ENCODE measurements around the gene CBX2.
A peak's percentile ranks its signal among the peaks of the same experiment; 100 is the strongest.
"Not testable (repeated sequence)": the region's sequence is repeated elsewhere in the genome, so short reads cannot be mapped to it uniquely, and the experiment has no call there.

Gene CBX2

GRCh38 chr17:79743614-79744013 is 34.3 kb upstream of the CBX2 start:
- DNase-seq = no peak

GRCh38 chr17:79745641-79746105 is 32.3 kb upstream of the CBX2 start:
- DNase-seq = no peak

DNA sequence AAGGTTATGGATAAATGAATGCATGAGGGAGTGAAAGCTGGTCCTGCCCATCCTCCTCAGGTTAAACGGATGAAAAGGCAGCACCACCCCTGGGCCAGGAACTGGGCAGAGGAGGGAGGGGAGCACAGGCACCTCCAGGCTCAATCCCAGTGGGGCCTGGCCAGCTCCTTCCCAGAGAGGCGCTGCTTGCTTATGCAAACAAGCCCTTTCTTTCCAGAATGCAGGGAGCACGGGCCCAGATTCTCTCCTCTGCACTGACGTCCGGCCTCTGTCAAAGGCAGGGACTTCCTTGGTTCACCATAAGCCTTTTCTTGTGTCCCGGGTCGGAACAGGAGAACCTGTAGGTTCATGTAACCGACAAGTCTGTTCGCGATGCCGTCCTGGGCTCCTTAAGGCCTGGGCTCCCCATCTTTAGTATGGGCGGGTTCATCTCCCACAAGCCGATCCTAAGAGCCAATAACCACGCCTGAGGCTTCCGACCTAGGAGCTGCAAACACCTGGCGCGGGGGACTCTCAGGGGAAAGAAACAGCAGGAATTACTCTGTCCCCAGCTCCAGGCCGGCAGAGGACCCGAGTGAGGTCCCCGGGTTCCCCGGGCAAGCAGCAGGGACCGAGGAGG is 30.9 kb upstream of the CBX2 start:
- no peak for DNase-seq

- peak; percentile 37 for DNase-seq
These were observed 30.2 kb upstream of the CBX2 start for GRCh38 chr17:79747508-79748294.

DNA sequence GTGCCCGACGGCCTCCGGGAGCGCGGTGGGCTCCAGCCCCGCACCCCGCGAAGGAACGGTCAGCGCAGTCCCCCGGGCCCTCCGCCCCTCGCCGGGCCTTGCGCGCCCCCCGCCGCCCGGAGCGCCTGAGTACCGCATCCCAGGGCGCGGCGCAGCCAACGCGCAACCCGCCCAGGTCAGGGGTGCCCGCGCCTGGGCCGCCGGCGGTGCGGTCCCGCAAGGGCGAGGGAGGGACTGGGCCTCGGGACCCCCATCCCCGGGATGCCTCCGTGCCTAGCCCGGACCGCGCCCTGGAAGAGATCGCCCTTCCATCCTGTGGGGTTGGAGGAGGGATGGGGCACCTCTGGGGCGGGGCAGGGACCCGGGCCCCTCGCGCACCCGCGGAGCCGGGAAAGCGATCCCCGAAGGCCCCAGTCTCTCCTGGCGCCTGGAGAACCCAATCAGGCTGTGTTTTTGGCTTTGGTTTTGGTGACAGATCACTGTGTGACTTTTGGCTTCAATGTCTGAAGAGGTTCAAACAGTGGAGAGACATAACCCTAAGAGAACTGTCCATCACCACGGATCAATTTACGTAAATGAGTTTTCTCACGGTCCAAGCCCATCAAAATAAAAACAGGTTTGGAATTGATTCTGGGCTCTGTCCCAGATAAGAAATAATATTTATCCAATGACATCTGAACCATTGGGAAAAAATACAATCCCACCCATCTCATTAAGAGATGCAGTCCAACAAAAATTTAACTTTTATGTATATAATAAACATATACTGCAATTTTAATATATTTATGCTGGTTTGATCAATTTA is 29.5 kb upstream of the CBX2 start:
- DNase-seq = no peak

- DNase-seq = no peak
These were observed 28.7 kb upstream of the CBX2 start for GRCh38 chr17:79749156-79749815.

- no peak for DNase-seq
These were observed 28.0 kb upstream of the CBX2 start for GRCh38 chr17:79749958-79750357.

DNA sequence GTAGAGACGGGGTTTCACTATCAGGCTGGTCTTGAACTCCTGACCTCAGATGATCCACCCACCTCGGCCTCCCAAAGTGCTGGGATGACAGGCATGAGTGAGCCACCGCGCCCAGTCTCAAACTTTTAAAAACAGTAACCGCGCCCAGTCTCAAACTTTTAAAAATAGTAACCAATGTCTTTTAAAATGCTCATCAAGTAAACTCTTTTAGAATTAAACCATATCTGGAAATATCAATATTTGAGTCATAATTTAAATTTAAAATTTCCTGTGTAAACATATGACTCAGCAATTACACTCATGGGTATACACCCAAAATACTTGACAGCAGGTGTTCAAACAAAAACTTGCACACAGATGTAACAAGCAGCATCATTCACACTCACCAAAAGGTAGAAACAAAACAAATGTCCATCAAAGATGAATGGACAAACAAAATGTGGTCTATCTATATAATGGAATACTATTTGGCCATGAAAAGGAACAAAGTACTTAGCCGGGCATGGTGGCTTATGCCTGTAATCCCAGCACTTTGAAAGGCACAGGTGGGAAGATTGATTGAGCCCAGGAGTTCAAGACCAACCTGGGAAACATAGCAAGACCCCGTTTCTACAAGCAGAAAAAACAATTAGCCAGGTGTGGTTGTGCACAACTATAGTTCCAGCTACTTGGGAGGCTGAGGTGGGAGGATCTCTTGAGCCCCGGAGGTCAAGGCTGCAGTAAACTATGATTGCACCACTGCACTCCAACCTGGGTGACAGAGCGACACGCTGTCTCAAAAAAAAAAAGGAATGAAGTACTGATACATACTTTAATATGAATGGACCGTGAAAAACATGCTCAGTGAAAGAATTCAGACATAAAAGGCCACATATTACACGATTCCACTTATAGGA is 27.1 kb upstream of the CBX2 start:
- no peak for DNase-seq

DNA sequence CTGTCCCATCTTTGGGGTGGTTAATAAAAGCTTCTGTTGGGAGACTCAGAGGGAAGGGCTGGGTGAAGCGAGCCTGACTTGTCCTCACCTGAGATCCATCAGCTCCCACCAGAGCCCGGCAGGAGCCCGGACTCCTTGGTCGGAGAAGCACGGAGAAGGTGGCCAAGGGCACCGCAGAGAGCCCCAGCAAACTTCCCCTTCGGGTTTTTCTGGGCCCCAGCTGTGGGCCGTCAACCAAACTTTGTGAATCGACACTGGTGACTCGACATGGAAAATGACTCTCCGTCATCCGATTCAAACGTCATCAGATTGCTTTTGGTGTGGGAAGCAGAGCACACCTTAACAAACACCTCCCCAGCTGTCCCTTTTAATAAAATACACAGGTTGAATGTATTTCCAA is 25.8 kb upstream of the CBX2 start:
- no peak for DNase-seq

DNA sequence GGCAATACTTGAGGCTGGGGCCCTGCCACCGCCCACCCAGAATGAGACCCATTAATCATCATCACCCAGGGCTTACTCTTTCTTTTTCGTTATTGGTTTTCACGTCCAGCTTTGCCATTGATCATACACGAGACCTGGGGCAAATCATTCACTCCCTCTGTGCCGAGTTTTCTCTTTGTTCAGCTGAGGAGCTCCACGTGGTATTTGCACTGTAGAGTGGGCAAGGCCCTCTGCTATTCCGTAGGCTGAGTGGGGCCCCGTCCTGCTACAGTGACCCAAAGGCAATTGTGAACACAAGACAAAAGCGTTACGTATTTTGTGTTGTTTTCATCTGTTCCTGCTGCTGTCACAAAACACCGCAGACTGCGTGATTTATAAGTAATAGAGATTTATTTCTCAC is 23.6 kb upstream of the CBX2 start:
- no peak for DNase-seq

DNA sequence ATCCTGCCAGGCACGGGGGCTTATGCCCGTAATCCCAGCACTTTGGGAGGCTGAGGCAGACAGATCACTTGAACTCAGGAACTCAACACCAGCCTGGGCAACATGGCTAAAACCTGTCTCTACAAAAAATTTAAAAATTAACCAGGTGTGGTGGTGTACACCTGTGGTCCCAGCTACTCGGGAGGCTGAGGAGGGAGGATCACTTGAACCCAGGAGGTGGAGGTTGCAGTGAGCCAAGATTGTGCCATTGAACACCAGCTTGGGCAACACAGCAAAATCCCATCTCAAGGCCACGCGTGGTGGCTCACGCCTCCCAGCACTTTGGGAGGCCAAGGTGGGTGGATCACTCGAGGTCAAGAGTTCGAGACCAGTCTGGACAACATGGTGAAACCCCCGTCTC is 23.0 kb upstream of the CBX2 start:
- not testable (repeated sequence) for DNase-seq

DNA sequence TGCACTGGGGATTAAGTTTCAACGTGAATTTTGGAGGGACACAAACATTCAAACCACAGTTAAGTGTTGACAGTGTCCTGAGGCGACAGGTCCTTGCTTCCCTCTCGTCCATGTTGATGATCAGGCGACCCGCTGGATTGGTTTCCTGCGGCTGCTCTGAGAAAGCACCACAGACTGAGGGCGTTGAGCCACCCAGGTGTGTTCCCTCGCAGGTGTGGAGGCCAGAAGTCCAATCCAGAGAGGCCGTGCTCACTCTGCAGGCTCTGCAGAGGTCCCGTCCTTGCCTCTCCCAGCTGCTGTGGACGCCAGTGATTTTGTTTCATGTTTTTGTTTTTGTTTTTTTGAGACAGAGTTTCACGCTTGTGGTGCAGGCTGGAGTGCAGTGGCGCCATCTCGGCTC is 22.4 kb upstream of the CBX2 start:
- no peak for DNase-seq

DNA sequence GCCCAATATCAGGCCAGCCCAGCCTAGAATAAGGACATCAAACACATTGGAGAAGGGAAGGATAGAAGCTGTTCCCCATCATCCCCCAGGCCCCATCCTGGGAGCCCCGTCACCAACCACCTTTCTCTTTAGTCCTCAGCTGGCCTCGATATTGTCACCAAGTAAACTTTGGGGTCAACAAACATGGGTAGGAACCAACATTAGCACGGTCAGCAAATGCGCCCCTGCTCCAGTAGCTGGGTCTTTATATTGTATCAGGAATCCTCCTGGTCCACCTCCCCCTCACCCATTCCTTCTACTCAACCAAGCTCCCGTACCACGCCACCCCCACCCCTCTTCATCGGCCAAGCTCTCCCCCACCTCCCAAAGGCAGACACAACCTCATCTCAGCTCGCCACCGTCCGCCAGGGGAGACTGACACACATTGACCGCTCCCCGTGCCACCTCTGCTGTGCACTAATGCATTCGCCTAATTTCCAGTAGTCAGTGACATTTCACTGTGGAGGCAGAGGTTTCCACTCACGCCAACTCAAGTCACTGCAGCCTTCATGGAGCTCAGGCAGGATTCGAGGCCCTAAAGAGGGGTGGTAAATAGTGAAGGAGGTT is 20.7 kb upstream of the CBX2 start:
- DNase-seq = no peak

DNA sequence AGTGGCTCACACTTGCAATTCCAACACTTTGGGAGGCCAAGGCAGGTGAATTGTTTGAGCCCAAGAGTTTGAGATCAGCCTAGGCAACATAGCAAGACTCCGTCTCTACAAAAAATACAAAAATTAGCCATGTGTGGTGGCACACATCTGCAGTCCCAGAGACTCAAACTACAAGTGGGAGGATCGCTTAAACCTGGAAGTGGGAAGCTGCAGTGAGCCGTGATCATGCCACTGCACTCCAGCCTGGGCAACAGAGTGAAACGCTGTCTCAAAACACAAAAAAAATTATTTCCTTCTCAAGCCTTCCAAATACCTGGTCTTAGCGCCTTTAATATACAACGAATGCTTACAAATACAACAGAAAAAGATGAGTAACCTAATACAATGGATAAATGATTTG is 19.7 kb upstream of the CBX2 start:
- no peak for DNase-seq

- no peak for DNase-seq
These were observed 17.6 kb upstream of the CBX2 start for GRCh38 chr17:79760197-79760906.

GRCh38 chr17:79761894-79762589 is 15.9 kb upstream of the CBX2 start:
- DNase-seq = no peak

GRCh38 chr17:79765708-79766107 is 12.2 kb upstream of the CBX2 start:
- no peak for DNase-seq

DNA sequence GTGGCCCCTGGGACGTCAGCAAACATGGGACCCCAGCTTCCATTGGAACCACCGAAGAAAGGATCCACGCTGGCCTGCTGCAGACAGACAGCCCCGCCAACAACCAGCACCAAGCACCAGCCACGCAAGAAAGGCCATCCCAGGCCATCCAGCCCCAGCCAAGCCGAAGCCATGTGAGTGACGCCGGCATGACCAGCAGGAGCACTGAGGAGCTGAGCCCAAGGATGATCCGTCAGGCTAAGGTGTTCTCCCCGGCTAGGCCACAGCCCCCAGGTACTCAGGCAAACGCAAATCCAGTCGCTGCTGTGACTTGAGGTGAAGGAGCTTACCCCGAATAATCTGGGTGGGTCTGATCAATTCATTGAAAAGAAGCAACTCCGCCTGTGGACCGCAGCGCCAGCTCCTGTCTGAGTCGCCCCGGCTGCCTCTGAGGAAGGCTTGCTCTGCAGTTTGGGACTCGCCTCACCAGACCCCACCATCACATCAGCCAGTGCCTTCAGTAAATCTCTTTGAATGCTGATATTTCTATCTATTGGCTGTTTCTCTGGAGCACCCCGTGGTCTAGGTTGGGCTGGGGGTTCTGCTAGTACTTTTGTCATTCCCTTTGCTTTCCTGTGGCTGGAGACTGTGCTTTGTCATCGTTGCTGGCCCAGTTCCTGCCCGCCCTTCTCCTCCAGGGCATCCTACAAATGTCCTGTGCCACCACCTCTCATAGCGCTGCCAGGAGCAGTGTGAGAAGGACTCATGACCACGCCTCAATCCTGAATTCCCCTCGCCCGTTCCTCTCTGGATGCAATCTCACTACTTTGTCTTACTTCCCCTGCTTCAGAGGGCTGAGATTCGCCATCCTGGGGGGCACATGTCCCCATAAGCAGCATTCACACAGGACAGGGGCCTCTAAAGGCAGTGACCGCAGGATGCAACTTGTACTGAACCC is 8.1 kb upstream of the CBX2 start:
- DNase-seq = no peak

GRCh38 chr17:79771276-79771675 is 6.7 kb upstream of the CBX2 start:
- DNase-seq = no peak

Data from NCI-H146 (cell line).